Spleen (tissue), 11 donors: ENCODE measurements around the gene MSX1. TPM values are rescaled to one million over a fixed set of nuclear protein-coding genes. Genes with fewer than 3 reads are reported as not detected.
A peak's percentile ranks its signal among the peaks of the same experiment; 100 is the strongest.

ENCODE experiments used
- DNase-seq: peaks from one replicate; pipeline ENCODE4 v3.0.0-alpha.2; 2020
- H3K27ac ChIP-seq, 8 donors: fragments of 200-600 bp; sonication (generic) in 7 of 8; 1 replicate in 4 of 8; 2 replicates in 4 of 8; pipeline versions ENCODE4 v1.5.0 to v1.8.0; 2016 to 2021; ENCODE audit warnings: inconsistent platforms in 4 of 8, mild to moderate bottlenecking in 4 of 8, moderate library complexity in 1 of 8
- H3K27me3 ChIP-seq, 7 donors: fragments of 200-600 bp; sonication (generic) in 6 of 7; replicated peaks in 1 of 7; 1 replicate in 4 of 7; 2 replicates in 3 of 7; pipeline versions ENCODE4 v1.5.0 to v1.8.0; 2016 to 2021; ENCODE audit warnings: inconsistent platforms in 3 of 7, mild to moderate bottlenecking in 1 of 7
- H3K36me3 ChIP-seq, 6 donors: fragments of 200-600 bp; sonication (generic) in 5 of 6; 1 replicate in 4 of 6; 2 replicates in 2 of 6; pipeline versions ENCODE4 v1.5.0 to v1.8.0; 2016 to 2021; ENCODE audit warnings: inconsistent platforms in 2 of 6
- H3K4me1 ChIP-seq, 6 donors: fragments of 200-600 bp; sonication (generic) in 5 of 6; 1 replicate in 3 of 6; 2 replicates in 3 of 6; pipeline versions ENCODE4 v1.5.0 to v1.8.0; 2016 to 2021; ENCODE audit warnings: inconsistent platforms in 3 of 6
- H3K4me3 ChIP-seq, 8 donors: fragments of 200-600 bp; sonication (generic) in 7 of 8; 1 replicate in 4 of 8; 2 replicates in 4 of 8; pipeline versions ENCODE4 v1.5.0 to v1.8.0; 2016 to 2021; ENCODE audit warnings: inconsistent platforms in 4 of 8, mild to moderate bottlenecking in 4 of 8, moderate library complexity in 2 of 8
- H3K9me3 ChIP-seq, 8 donors: fragments of 200-600 bp; sonication (generic) in 7 of 8; 1 replicate in 4 of 8; 2 replicates in 4 of 8; pipeline versions ENCODE4 v1.5.0 to v1.8.0; 2016 to 2021; ENCODE audit warnings: inconsistent platforms in 4 of 8
- POLR2A ChIP-seq, 3 donors: fragments of 450-650 bp; IDR thresholded peaks; one replicate each; pipeline ENCODE4 v1.5.1; 2017; ENCODE audit warnings: antibody characterized with exemption in 3 of 3, mild to moderate bottlenecking in 1 of 3
- POLR2AphosphoS5 ChIP-seq, 3 donors: sonication (generic); formaldehyde crosslinking; IDR thresholded peaks; one replicate each; pipeline ENCODE4 v1.5.1; 2017; ENCODE audit warnings: antibody characterized with exemption in 3 of 3
- WGBS, 5 donors: extraction: QIAGEN DNeasy Blood & Tissue Kit in 3 of 5; methylation state at CpG; one replicate each; pipeline versions ENCODE4 v1.1.5 to v1.1.7; 2013 to 2018; 5-methylcytosine and 5-hydroxymethylcytosine counted together
- intact Hi-C: fragments of 100-400 bp; cut with DNase I; formaldehyde crosslinking; loops from one replicate; pipeline ENCODE4 v1.15.0; 2023; ENCODE audit warnings: low total_unique reads
- polyA plus RNA-seq, 3 donors: library from polyadenylated mRNA; stranded (reverse); fragments of 200-250 nt; gene quantifications; one replicate each; pipeline ENCODE4 v1.2.1, GENCODE V29; 2013
- total RNA-seq, 7 donors: library from RNA; depleted of rRNA in 3 of 7; stranded (reverse); fragments of >200 nt in 3 of 7; fragmentation: NEBNext Ultra II Directional in 4 of 7; extraction: Animal tissue kit (Norgen Biotek cat#: 25700) in 4 of 7; gene quantifications; one replicate each; pipeline versions ENCODE4 v1.1.0 to v1.2.1, GENCODE V29; 2016 to 2021
- TF ChIP-seq, protein P1 (sequence below), 11 experiments: fragments of 200-600 bp in 7 of 11; fragments of 450-650 bp in 4 of 11; sonication (generic) in 4 of 11; IDR thresholded peaks in 8 of 11; conservative IDR thresholded peaks in 3 of 11; 1 replicate in 7 of 11; 2 replicates in 4 of 11; pipeline versions ENCODE4 v1.4.0 to v1.8.0; 2016 to 2021; ENCODE audit warnings: antibody characterized with exemption in 11 of 11, inconsistent platforms in 4 of 11, mild to moderate bottlenecking in 1 of 11
- donor health status: healthy with polysubstance abuse.
- donor health status: DM: no; HTN: no; CAD: no; lungs with moderate emphysema.
- donor health status: DM: no; HTN: no; CAD: no.
- donor health status: Bipolar disorder and iron deficiency.
- donor health status: healthy.
- donor health status: DM: no; HTN: no; CAD: no.
- donor health status: DM: yes; HTN: yes; CAD: no.

MSX1 gene
- total and polyA plus RNA-seq, 10 donors: 1.1 to 6.8 (median 4.4) TPM

DNA sequence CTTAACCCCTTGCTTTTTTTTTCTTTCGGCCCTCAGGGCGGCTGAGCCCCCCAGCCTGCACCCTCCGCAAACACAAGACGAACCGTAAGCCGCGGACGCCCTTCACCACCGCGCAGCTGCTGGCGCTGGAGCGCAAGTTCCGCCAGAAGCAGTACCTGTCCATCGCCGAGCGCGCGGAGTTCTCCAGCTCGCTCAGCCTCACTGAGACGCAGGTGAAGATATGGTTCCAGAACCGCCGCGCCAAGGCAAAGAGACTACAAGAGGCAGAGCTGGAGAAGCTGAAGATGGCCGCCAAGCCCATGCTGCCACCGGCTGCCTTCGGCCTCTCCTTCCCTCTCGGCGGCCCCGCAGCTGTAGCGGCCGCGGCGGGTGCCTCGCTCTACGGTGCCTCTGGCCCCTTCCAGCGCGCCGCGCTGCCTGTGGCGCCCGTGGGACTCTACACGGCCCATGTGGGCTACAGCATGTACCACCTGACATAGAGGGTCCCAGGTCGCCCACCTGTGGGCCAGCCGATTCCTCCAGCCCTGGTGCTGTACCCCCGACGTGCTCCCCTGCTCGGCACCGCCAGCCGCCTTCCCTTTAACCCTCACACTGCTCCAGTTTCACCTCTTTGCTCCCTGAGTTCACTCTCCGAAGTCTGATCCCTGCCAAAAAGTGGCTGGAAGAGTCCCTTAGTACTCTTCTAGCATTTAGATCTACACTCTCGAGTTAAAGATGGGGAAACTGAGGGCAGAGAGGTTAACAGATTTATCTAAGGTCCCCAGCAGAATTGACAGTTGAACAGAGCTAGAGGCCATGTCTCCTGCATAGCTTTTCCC lies 3.4 kb downstream of the MSX1 start:
- intact Hi-C loops: no loop called here
- Histone ChIP-seq H3K4me1 (peaks cover 3 to 75% (median 52%) of the 10 kb centered on the region in 6 donors), H3K4me3 (no peak overlapping the region), H3K9me3 (peaks cover 0 to 42% (median 0%) of the 10 kb centered on the region in 8 donors), H3K36me3 (peaks cover 0 to 23% (median 3%) of the 10 kb centered on the region in 6 donors), H3K27me3 (peaks cover 6 to 100% (median 91%) of the 10 kb centered on the region in 7 donors), H3K27ac (no peak overlapping the region)
- TF ChIP-seq, protein P1, sequence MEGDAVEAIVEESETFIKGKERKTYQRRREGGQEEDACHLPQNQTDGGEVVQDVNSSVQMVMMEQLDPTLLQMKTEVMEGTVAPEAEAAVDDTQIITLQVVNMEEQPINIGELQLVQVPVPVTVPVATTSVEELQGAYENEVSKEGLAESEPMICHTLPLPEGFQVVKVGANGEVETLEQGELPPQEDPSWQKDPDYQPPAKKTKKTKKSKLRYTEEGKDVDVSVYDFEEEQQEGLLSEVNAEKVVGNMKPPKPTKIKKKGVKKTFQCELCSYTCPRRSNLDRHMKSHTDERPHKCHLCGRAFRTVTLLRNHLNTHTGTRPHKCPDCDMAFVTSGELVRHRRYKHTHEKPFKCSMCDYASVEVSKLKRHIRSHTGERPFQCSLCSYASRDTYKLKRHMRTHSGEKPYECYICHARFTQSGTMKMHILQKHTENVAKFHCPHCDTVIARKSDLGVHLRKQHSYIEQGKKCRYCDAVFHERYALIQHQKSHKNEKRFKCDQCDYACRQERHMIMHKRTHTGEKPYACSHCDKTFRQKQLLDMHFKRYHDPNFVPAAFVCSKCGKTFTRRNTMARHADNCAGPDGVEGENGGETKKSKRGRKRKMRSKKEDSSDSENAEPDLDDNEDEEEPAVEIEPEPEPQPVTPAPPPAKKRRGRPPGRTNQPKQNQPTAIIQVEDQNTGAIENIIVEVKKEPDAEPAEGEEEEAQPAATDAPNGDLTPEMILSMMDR (IDR thresholded peaks at IDR 0.05 in 8 of 11, conservative IDR thresholded peaks at IDR 0.05 in 3 of 11): no peak
- TF ChIP-seq POLR2AphosphoS5 (IDR thresholded peaks at IDR 0.05) (no peak), POLR2A (IDR thresholded peaks at IDR 0.05) (no peak)
- 43 to 71% (median 55%) methylated on average over 48 to 51 of the region's 51 CpGs for WGBS, 5 donors
- DNase-seq: peak; percentile 70

DNA sequence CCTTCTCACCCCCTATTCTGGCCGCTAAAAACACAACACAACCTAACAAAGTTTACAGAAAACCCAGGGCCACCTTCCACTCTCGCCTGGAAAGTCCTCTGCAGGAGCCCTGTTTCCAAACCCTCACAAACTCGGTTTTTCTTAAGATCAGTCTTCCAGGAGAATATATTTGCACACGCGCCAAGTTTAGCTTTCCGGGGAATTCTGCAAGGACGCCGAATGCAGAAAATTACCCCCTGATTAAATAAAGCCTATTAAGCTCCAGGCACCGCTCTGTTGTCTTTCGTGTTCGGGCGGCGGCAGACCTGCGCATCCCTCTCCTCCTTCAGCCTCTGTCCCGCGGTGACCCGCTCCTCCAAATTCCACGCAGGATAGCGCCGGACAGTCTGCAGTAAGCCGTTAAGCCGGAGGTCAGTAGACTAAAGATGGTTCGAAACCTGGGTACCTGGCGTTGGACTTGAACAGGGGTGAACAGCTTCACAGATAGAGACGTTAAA lies 5.0 kb downstream of the MSX1 start:
- whole genome bisulfite sequencing, 5 donors: 29 to 46% (median 36%) methylated on average over 25 of the region's 25 CpGs
- intact Hi-C loops: no loop called here

DNA sequence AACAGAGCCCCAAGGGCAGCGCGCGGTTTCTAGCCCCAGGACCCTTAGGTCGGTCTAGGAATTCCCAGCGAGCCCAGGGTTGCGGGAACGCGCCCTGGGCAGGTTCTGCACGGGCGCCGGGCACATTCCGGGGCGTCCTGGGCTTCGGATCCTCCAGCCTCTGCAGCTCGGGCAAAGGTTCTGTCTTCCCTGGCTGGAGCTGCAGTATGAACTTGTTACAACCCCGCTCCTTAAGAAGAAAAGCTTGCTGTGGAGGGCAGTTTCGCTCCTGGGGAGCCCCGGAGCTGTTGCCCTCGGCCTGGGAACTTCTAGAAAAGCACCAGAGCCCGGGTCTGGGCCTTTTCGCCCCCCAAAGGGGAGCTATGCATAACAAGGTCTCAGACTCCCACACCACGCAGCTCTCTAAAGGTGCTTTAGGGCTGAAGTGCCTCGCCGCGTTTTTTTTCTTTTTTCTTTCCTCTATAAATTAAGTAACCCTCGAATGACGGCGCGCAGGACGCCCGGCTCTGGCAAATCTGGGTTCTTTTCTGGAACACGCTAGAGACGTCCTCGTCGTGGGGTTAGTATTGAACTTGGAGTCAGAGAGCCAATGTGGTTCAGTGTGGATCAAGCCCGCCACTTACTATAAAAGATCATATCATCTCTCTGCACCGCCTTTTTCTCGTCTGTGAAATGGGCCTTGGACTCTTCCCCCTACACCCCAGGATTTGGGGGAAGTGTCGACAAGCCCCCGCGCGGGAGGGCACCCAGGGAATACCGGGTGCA lies 5.7 kb downstream of the MSX1 start:
- H3K27me3 ChIP-seq: peaks cover 3 to 100% (median 93%) of the 10 kb centered on the region in 7 donors
- DNase-seq: peak; percentile 50
- H3K36me3 ChIP-seq: peaks cover 0 to 23% (median 3%) of the 10 kb centered on the region in 6 donors
- peak overlapping the region in 1 of 8 donors; percentile 51 for H3K4me3 ChIP-seq
- intact Hi-C loops: no loop called here
- H3K9me3 ChIP-seq: peaks cover 0 to 33% (median 0%) of the 10 kb centered on the region in 8 donors
- H3K4me1 ChIP-seq: peaks cover 3 to 64% (median 41%) of the 10 kb centered on the region in 6 donors
- H3K27ac ChIP-seq: no peak overlapping the region
- WGBS, 5 donors: 11 to 21% (median 16%) methylated on average over 32 to 43 of the region's 43 CpGs
- TF ChIP-seq, protein P1 (IDR thresholded peaks at IDR 0.05 in 8 of 11, conservative IDR thresholded peaks at IDR 0.05 in 3 of 11): no peak
- no peak for TF ChIP-seq POLR2AphosphoS5 (IDR thresholded peaks at IDR 0.05)
- no peak for TF ChIP-seq POLR2A (IDR thresholded peaks at IDR 0.05)

More for the DNA sequence above, 5.0 kb downstream of the MSX1 start:
- peaks cover 3 to 100% (median 93%) of the 10 kb centered on the region in 7 donors for H3K27me3 ChIP-seq
- no peak overlapping the region for H3K4me3 ChIP-seq
- DNase-seq: peak; percentile 52
- no peak for TF ChIP-seq POLR2AphosphoS5 (IDR thresholded peaks at IDR 0.05)
- TF ChIP-seq POLR2A (IDR thresholded peaks at IDR 0.05): no peak
- TF ChIP-seq, protein P1 (IDR thresholded peaks at IDR 0.05 in 8 of 11, conservative IDR thresholded peaks at IDR 0.05 in 3 of 11): no peak
- H3K9me3 ChIP-seq: peaks cover 0 to 33% (median 0%) of the 10 kb centered on the region in 8 donors
- H3K36me3 ChIP-seq: peaks cover 0 to 23% (median 3%) of the 10 kb centered on the region in 6 donors
- no peak overlapping the region for H3K27ac ChIP-seq
- peaks cover 3 to 66% (median 43%) of the 10 kb centered on the region in 6 donors for H3K4me1 ChIP-seq
